Left ventricle myocardium inferior (tissue), 1 donor: ENCODE measurements around the gene DIRAS3. TPM values are rescaled to one million over a fixed set of nuclear protein-coding genes. Genes with fewer than 3 reads are reported as not detected.

Experiments used
- DNase-seq: peaks from one replicate; pipeline ENCODE4 v3.0.0-alpha.2; 2020
- H3K27ac ChIP-seq: fragments of 200-600 bp; replicated peaks from 2 replicates; pipeline ENCODE4 v1.8.0; 2021
- H3K27me3 ChIP-seq: fragments of 200-600 bp; 2 replicates; pipeline ENCODE4 v1.8.0; 2021; ENCODE audit warnings: low read depth
- H3K36me3 ChIP-seq: fragments of 200-600 bp; 2 replicates; pipeline ENCODE4 v1.8.0; 2021
- H3K4me1 ChIP-seq: fragments of 200-600 bp; 2 replicates; pipeline ENCODE4 v1.8.0; 2021
- H3K4me3 ChIP-seq: fragments of 200-600 bp; 2 replicates; pipeline ENCODE4 v1.8.0; 2021; ENCODE audit warnings: mild to moderate bottlenecking, moderate library complexity
- H3K9me3 ChIP-seq: fragments of 200-600 bp; replicated peaks from 2 replicates; pipeline ENCODE4 v1.8.0; 2021
- intact Hi-C: fragments of 100-400 bp; cut with micrococcal nuclease; formaldehyde crosslinking; loops from one replicate; pipeline ENCODE4 v1.11.0; 2022
- total RNA-seq: library from RNA; stranded (reverse); fragmentation: NEBNext Ultra II Directional; extraction: Animal tissue kit (Norgen Biotek cat#: 25700); gene quantifications from one replicate; pipeline ENCODE4 v1.2.1, GENCODE V29; 2021
- TF ChIP-seq, protein P1 (sequence below): fragments of 200-600 bp; IDR thresholded peaks from 2 replicates; pipeline ENCODE4 v1.8.0; 2021; ENCODE audit warnings: antibody characterized with exemption, mild to moderate bottlenecking, borderline replicate concordance
- donor health status: DM: no; HTN: yes; CAD: no; lungs with severe emphysema.

DIRAS3 gene
- total RNA-seq, 1 donor from 2014 or later, result 32.6 TPM

DNA sequence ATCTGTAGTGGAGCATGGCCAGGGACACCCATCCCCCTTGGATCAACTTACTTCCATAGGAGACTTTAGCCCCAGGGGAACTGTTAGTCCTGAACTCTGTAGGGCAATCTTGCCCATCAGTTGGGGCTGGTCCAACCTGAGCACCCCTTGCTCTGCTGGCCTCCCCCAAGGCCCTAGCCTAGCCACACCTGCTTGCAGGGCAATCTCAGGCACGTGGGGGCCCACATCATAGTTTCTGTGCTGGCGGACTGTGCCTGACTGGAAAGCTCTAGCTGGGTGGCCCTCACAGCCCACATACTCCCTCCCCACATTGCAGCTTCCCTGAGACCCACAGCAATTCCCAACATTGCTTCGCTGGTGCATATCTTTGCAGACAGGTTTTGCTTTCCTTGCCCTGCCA is 6.6 kb upstream of the DIRAS3 start:
- Histone ChIP-seq H3K27ac (no peak overlapping the region), H3K4me3 (no peak overlapping the region), H3K4me1 (no peaks in the 10 kb centered on the region), H3K9me3 (peaks cover 15% of the 10 kb centered on the region), H3K36me3 (no peaks in the 10 kb centered on the region), H3K27me3 (no peaks in the 10 kb centered on the region)
- TF ChIP-seq, protein P1, sequence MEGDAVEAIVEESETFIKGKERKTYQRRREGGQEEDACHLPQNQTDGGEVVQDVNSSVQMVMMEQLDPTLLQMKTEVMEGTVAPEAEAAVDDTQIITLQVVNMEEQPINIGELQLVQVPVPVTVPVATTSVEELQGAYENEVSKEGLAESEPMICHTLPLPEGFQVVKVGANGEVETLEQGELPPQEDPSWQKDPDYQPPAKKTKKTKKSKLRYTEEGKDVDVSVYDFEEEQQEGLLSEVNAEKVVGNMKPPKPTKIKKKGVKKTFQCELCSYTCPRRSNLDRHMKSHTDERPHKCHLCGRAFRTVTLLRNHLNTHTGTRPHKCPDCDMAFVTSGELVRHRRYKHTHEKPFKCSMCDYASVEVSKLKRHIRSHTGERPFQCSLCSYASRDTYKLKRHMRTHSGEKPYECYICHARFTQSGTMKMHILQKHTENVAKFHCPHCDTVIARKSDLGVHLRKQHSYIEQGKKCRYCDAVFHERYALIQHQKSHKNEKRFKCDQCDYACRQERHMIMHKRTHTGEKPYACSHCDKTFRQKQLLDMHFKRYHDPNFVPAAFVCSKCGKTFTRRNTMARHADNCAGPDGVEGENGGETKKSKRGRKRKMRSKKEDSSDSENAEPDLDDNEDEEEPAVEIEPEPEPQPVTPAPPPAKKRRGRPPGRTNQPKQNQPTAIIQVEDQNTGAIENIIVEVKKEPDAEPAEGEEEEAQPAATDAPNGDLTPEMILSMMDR, result no peak
- intact Hi-C loops, result no loop called here
- DNase-seq, result no peak

DNA sequence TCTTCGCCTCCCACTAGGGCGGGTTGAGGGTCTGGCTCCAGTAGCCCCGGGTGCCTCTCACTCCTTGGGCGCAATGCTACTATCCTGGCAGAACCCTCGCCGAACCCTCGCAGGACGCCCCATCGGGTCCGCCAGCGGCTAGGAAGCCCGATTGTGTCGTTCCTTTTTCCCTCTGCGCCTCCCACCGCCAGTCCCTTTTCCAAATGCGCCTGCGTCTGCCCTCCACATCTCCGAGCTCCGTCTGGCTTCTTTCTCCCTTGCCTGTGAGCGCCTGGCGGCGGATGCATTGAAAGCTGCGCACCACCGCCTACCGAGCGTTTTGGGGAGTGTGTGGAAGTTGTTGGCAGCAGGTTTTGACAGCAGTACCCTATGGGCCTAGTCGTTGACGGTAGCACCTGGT is 1.0 kb upstream of the DIRAS3 start:
- TF ChIP-seq, protein P1, result peak; percentile 52
- Histone ChIP-seq H3K9me3 (no peaks in the 10 kb centered on the region), H3K27ac (no peak overlapping the region), H3K27me3 (no peaks in the 10 kb centered on the region), H3K4me3 (peak overlapping the region; percentile 63), H3K4me1 (no peaks in the 10 kb centered on the region), H3K36me3 (no peaks in the 10 kb centered on the region)
- intact Hi-C loops, result no loop called here
- DNase-seq, result peak; percentile 38

DNA sequence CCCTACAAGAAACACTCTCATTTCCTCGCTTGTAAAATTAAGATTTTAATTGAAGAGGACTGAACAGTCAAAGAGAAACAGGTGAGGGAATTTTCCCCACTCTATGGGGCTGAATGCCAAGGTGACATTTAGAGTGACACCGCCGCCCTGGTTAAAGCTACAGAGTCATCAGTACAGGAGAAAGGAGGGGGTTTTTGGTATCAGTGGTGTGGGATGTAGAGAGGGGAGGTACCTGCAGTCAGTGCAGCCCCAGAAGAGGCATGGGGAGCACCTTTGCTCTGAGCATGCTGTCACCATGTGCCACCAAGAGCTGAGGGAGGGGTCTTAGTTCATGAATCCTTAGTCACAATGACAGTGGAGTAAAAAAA is 2.8 kb downstream of the DIRAS3 start:
- Histone ChIP-seq H3K4me1 (no peaks in the 10 kb centered on the region), H3K4me3 (no peak overlapping the region), H3K9me3 (no peaks in the 10 kb centered on the region), H3K36me3 (no peaks in the 10 kb centered on the region), H3K27ac (no peak overlapping the region), H3K27me3 (no peaks in the 10 kb centered on the region)
- intact Hi-C loops, result no loop called here
- TF ChIP-seq, protein P1, result no peak
- no peak for DNase-seq

DNA sequence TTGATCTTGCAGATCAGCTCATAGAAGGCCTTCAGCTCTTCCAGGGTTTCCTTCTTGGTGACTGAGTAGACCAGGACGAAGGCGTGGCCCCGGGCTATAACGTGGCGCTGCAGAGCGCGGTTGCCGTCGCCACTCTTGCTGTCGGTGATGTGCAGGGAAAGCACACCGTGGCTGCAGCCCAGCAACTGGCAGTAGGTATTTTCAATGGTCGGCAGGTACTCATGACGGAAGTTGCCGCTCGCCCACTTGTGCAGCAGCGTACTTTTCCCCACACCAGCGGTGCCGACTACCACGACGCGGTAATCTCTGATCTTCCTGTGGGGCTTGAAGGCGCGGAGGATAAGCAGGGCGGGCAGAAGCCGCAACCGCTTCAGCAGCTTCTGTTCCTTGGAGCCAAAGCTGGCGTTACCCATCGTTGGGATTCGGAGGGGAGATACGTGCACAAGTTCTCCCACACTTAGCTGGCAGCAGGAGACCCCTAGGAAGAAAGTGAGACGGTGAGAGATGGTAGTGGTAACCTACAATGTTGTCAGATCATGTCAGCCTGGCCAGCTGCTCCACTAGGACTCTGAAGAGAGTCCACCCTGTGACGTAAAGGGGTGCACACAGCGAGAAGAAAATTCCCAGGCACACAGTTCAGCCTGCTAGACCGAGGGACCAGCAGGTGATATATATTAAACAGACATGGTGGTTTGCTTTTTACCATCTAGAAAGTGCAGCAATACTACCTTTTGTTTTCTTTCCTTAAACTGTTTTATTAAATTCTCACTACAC is 3.4 kb downstream of the DIRAS3 start:
- intact Hi-C loops, result no loop called here
- Histone ChIP-seq H3K27ac (no peak overlapping the region), H3K36me3 (no peaks in the 10 kb centered on the region), H3K27me3 (no peaks in the 10 kb centered on the region), H3K9me3 (no peaks in the 10 kb centered on the region), H3K4me3 (no peak overlapping the region), H3K4me1 (no peaks in the 10 kb centered on the region)
- DNase-seq, result no peak
- TF ChIP-seq, protein P1, result no peak

DNA sequence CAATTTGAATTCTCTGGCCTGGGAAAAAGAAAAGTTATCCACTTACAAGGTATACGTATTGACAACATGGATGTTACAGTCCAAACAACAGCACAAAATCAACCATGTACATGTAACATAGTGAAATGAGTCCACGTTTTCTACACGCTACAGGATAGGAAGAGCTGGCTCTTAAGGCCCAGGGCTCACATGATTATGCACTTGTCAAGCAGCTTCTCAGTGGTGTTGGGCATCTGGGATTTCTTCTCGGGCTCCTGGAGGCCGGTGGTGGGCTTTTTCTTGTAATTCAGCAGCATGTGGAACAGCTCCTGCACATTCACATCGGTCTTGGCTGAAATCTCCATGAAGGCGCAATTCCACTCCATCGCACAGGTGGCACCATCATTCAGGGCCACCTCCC is 4.0 kb downstream of the DIRAS3 start:
- no peaks in the 10 kb centered on the region for H3K36me3 ChIP-seq
- H3K9me3 ChIP-seq, result no peaks in the 10 kb centered on the region
- DNase-seq, result no peak
- intact Hi-C loops, result no loop called here
- TF ChIP-seq, protein P1, result no peak
- no peaks in the 10 kb centered on the region for H3K4me1 ChIP-seq
- no peaks in the 10 kb centered on the region for H3K27me3 ChIP-seq
- H3K4me3 ChIP-seq, result no peak overlapping the region
- H3K27ac ChIP-seq, result no peak overlapping the region
